HCT116 (cell line): ENCODE data around the gene CDC14B. TPM values are rescaled to one million over a fixed set of nuclear protein-coding genes. Genes with fewer than 3 reads are reported as not detected.

Experiments used
- ATAC-seq: fragments of 200-7000 bp; cut with Tn5 transposase; 2 replicates; pipeline ENCODE4 v1.9.1; 2020; ENCODE audit warnings: mild to moderate bottlenecking, moderate library complexity
- BruUV-seq: library from RNA; stranded (reverse); fragments of 400-500 nt; replicated peaks from 2 replicates; lab custom pipeline; 2021; lab: Mats Ljungman, UMichigan
- CTCF ChIA-PET: fragments of 300-600 bp; sonication (Branson Sonifier 250); formaldehyde crosslinking; loops from one replicate; lab custom pipeline; 2021; ENCODE audit warnings: antibody characterized with exemption; lab: Charles Lee
- POLR2A ChIA-PET: fragments of 300-600, 350-600 bp; sonication (Branson Sonifier 250); formaldehyde crosslinking; loops from one replicate; lab custom pipeline; 2021; ENCODE audit warnings: antibody characterized with exemption; lab: Charles Lee
- RAD21 ChIA-PET, 2 experiments: fragments of 300-600 bp; sonication (Branson Sonifier 250); formaldehyde crosslinking; loops; one replicate each; lab custom pipeline; 2023; ENCODE audit warnings: low total read pairs in 2 of 2; ENCODE audit not compliant: uncharacterized antibody in 2 of 2, unreplicated experiment in 2 of 2, low non-redundant PET in 1 of 2; lab: Charles Lee
- DNase-seq: peaks from one replicate; pipeline ENCODE4 v3.0.0-alpha.2; 2010; ENCODE audit warnings: low read depth, low spot score
- H2AFZ ChIP-seq: fragments of 200-600 bp; shearing (Covaris generic), sonication (generic); 2 replicates; pipeline ENCODE4 v1.6.1; 2017; ENCODE audit warnings: low read depth, mixed run types, mixed read lengths, antibody characterized with exemption, low read length; ENCODE audit not compliant: poor library complexity, severe bottlenecking
- H3K27ac ChIP-seq: 2 replicates; pipeline ENCODE4 v1.5.1; 2012; ENCODE audit warnings: low read depth, low read length
- H3K27me3 ChIP-seq: fragments of 200-600 bp; sonication (generic); 2 replicates; pipeline ENCODE4 v1.6.1; 2016; ENCODE audit warnings: mixed run types, low read length, mixed read lengths; ENCODE audit not compliant: insufficient read depth
- H3K36me3 ChIP-seq, 2 experiments: fragments of 200-500 bp in 1 of 2; fragments of 200-600 bp in 1 of 2; sonication (Bioruptor generic) in 1 of 2; sonication (generic) in 1 of 2; 2 replicates each; pipeline versions ENCODE4 v1.5.1 to v1.6.1; 2014 to 2016; ENCODE audit warnings: low read length in 2 of 2, inconsistent platforms in 1 of 2, mixed read lengths in 1 of 2, mixed run types in 1 of 2; ENCODE audit not compliant: insufficient read depth in 2 of 2, control insufficient read depth in 1 of 2
- H3K4me1 ChIP-seq, 2 experiments: fragments of 200-600 bp in 1 of 2; sonication (generic) in 1 of 2; 2 replicates each; pipeline versions ENCODE4 v1.5.1 to v1.6.1; 2012 to 2017; ENCODE audit warnings: low read length in 2 of 2, inconsistent platforms in 1 of 2, mild to moderate bottlenecking in 1 of 2, mixed read lengths in 1 of 2, mixed run types in 1 of 2, moderate library complexity in 1 of 2; ENCODE audit not compliant: insufficient read depth in 2 of 2, control insufficient read depth in 1 of 2
- H3K4me2 ChIP-seq: fragments of 200-600 bp; sonication (generic); 2 replicates; pipeline ENCODE4 v1.6.1; 2017; ENCODE audit warnings: mixed run types, low read length, mixed read lengths
- H3K4me3 ChIP-seq, 2 experiments: fragments of 200-600 bp in 1 of 2; sonication (generic) in 1 of 2; replicated peaks in 1 of 2; 2 replicates each; pipeline ENCODE4 v1.5.1; 2011 to 2016; ENCODE audit warnings: low read length in 2 of 2, control low read depth in 1 of 2, low read depth in 1 of 2, mild to moderate bottlenecking in 1 of 2, mixed read lengths in 1 of 2, mixed run types in 1 of 2
- H3K79me2 ChIP-seq: fragments of 200-600 bp; sonication (generic); 2 replicates; pipeline ENCODE4 v1.6.1; 2017; ENCODE audit warnings: mild to moderate bottlenecking, mixed run types, low read length, moderate library complexity, mixed read lengths; ENCODE audit not compliant: insufficient read depth
- H3K9ac ChIP-seq: fragments of 200-600 bp; sonication (generic); 2 replicates; pipeline ENCODE4 v1.6.1; 2016; ENCODE audit warnings: low read length, mixed read lengths
- H3K9me2 ChIP-seq: fragments of 200-600 bp; sonication (generic), shearing (Covaris generic); 2 replicates; pipeline ENCODE4 v1.6.1; 2017; ENCODE audit warnings: mixed run types, mild to moderate bottlenecking, moderate library complexity; ENCODE audit not compliant: insufficient read depth
- H3K9me3 ChIP-seq, 2 experiments: fragments of 200-500 bp in 1 of 2; fragments of 200-600 bp in 1 of 2; sonication (Bioruptor generic) in 1 of 2; sonication (generic) in 1 of 2; 2 replicates each; pipeline ENCODE4 v1.6.1; 2014 to 2017; ENCODE audit warnings: low read length in 2 of 2, mixed read lengths in 2 of 2, inconsistent platforms in 1 of 2, low read depth in 1 of 2, mild to moderate bottlenecking in 1 of 2, mixed run types in 1 of 2, moderate library complexity in 1 of 2; ENCODE audit not compliant: control insufficient read depth in 1 of 2, insufficient read depth in 1 of 2
- H4K20me1 ChIP-seq: fragments of 200-600 bp; sonication (generic), shearing (Covaris generic); 2 replicates; pipeline ENCODE4 v1.6.1; 2017; ENCODE audit warnings: mixed run types, mild to moderate bottlenecking, moderate library complexity; ENCODE audit not compliant: insufficient read depth
- CEBPB ChIP-seq: IDR thresholded peaks from 2 replicates; pipeline ENCODE4 v1.6.1; 2012; ENCODE audit warnings: low read depth
- EZH2phosphoT487 ChIP-seq: fragments of 200-600 bp; IDR thresholded peaks from 2 replicates; pipeline ENCODE4 v1.6.1; 2018; ENCODE audit warnings: antibody characterized with exemption, borderline replicate concordance
- RAD21 ChIP-seq: IDR thresholded peaks from 2 replicates; pipeline ENCODE4 v1.6.1; 2012; ENCODE audit warnings: low read depth, mild to moderate bottlenecking
- TCF7L2 ChIP-seq: IDR thresholded peaks from 2 replicates; pipeline ENCODE4 v1.7.0; 2011; ENCODE audit warnings: borderline replicate concordance, inconsistent platforms; ENCODE audit not compliant: insufficient read depth, insufficient read length; ENCODE audit errors: extremely low read depth
- YY1 ChIP-seq: IDR thresholded peaks from 2 replicates; pipeline ENCODE4 v1.6.1; 2011; ENCODE audit warnings: low read length, low read depth, moderate library complexity, mild to moderate bottlenecking; ENCODE audit not compliant: insufficient replicate concordance; ENCODE audit errors: extremely low read depth
- ZFX ChIP-seq: fragments of 450-650 bp; IDR thresholded peaks from 2 replicates; pipeline ENCODE4 v1.6.1; 2017
- ZNF274 ChIP-seq: fragments of 200-500 bp; sonication (Bioruptor generic); IDR thresholded peaks from 2 replicates; pipeline ENCODE4 v1.6.1; 2014; ENCODE audit warnings: mild to moderate bottlenecking, low read depth, low read length, inconsistent platforms
- intact Hi-C: fragments of 100-400 bp; cut with micrococcal nuclease; formaldehyde crosslinking; loops from 2 replicates; pipeline ENCODE4 v1.10.0; 2022
- total RNA-seq: library from RNA; stranded (reverse); gene quantifications from one replicate; pipeline ENCODE4 v1.2.1, GENCODE V29; 2021; ENCODE audit not compliant: unreplicated experiment
- TF ChIP-seq, protein P1 (sequence below): IDR thresholded peaks from 2 replicates; pipeline ENCODE4 v1.6.1; 2011; ENCODE audit warnings: mild to moderate bottlenecking, low read length, moderate library complexity; ENCODE audit not compliant: insufficient replicate concordance; ENCODE audit errors: extremely low read depth

CDC14B gene
- total RNA-seq, 1 experiment from 2014 or later, result 21.6 TPM

DNA sequence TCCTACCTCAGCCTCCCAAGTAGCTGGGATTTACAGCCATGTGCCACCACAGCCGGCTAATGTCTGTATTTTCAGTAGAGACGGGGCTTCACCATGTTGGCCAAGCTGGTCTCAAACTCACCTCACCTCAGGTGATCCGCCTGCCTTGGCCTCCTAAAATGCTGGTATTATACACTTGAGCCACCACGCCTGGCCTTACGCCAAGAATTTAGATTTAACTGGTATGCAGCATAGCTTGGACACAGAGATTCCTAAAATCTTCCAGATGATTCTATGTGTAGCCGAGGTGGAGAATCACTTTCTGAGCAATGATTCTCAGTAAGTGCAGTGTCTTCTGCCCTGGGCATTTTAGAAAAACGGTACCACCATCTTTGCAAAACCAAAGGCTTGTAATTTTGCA is 95.6 kb downstream of the CDC14B start:
- H3K27ac ChIP-seq, result no peak overlapping the region
- ChIA-PET POLR2A (no interaction called here), RAD21 (no interaction called here), CTCF (no interaction called here)
- H3K4me2 ChIP-seq, result no peak overlapping the region
- H3K9me2 ChIP-seq, result no peaks in the 10 kb centered on the region
- no peak for TF ChIP-seq EZH2phosphoT487
- no peak overlapping the region for H2AFZ ChIP-seq
- H3K9me3 ChIP-seq, result no peaks in the 10 kb centered on the region
- ATAC-seq (no peak), DNase-seq (no peak)
- H3K27me3 ChIP-seq, result no peaks in the 10 kb centered on the region
- H4K20me1 ChIP-seq, result no peaks in the 10 kb centered on the region
- no peak overlapping the region for H3K9ac ChIP-seq
- BruUV-seq, result no TSS peak
- H3K4me1 ChIP-seq, result no peaks in the 10 kb centered on the region
- H3K36me3 ChIP-seq, result peaks cover 0 to 2% of the 10 kb centered on the region in 2 experiments; a peak in 2 of 4 replicates
- H3K4me3 ChIP-seq, result no peak overlapping the region
- no peaks in the 10 kb centered on the region for H3K79me2 ChIP-seq
- intact Hi-C loops, result no loop called here

DNA sequence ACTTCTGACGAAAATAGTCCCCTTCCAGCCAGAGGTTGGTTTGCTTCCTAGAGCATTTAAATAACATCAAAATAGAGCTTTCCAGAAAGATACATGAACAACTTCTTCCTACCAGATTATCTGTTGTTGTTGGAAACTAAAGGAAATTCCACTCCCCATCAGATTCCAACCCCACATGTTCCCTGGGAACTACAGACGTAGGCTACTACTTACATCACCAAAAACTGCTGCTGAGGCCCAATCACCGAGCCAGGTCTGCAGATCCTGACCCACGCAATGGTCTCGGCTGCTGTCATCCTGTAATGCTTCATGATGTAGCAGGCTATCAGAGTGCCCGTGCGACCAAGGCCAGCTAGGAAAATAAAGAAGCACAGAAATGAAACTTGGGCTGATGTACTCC is 96.3 kb downstream of the CDC14B start:
- no peak for TF ChIP-seq CEBPB
- no peak for TF ChIP-seq YY1
- TF ChIP-seq ZFX, result no peak
- TF ChIP-seq RAD21, result no peak
- TF ChIP-seq ZNF274, result no peak
- no peak for TF ChIP-seq TCF7L2
- TF ChIP-seq, protein P1, sequence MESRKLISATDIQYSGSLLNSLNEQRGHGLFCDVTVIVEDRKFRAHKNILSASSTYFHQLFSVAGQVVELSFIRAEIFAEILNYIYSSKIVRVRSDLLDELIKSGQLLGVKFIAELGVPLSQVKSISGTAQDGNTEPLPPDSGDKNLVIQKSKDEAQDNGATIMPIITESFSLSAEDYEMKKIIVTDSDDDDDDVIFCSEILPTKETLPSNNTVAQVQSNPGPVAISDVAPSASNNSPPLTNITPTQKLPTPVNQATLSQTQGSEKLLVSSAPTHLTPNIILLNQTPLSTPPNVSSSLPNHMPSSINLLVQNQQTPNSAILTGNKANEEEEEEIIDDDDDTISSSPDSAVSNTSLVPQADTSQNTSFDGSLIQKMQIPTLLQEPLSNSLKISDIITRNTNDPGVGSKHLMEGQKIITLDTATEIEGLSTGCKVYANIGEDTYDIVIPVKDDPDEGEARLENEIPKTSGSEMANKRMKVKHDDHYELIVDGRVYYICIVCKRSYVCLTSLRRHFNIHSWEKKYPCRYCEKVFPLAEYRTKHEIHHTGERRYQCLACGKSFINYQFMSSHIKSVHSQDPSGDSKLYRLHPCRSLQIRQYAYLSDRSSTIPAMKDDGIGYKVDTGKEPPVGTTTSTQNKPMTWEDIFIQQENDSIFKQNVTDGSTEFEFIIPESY, result no peak
- TF ChIP-seq, all 23 proteins: peak for 0
- no peaks in the 10 kb centered on the region for H3K79me2 ChIP-seq
- ATAC-seq, result no peak
- H3K9ac ChIP-seq, result no peak overlapping the region
- CTCF ChIA-PET, result no interaction called here
- no peaks in the 10 kb centered on the region for H3K9me2 ChIP-seq
- no peaks in the 10 kb centered on the region for H3K9me3 ChIP-seq
- no peak overlapping the region for H2AFZ ChIP-seq
- RAD21 ChIA-PET, result no interaction called here
- no peaks in the 10 kb centered on the region for H4K20me1 ChIP-seq
- H3K4me2 ChIP-seq, result no peak overlapping the region
- no TSS peak for BruUV-seq
- DNase-seq, result no peak
- H3K36me3 ChIP-seq, result peaks cover 0 to 2% of the 10 kb centered on the region in 2 experiments; a peak in 2 of 4 replicates
- no peak overlapping the region for H3K4me3 ChIP-seq
- H3K27ac ChIP-seq, result no peak overlapping the region
- POLR2A ChIA-PET, result interaction anchor here (0.6 kb wide), 1 partner anchor 13 kb away, joined by 4 read pairs; no protein-coding TSS in a partner anchor
- intact Hi-C loops, result no loop called here
- no peaks in the 10 kb centered on the region for H3K4me1 ChIP-seq
- H3K27me3 ChIP-seq, result no peaks in the 10 kb centered on the region
